ENCODE results near the gene UNC13D. TPM values are rescaled to one million over a fixed set of nuclear protein-coding genes. Genes with fewer than 3 reads are reported as not detected.

Gene UNC13D
- total RNA-seq, 2 experiments from 2014 or later: 8.0 to 17.8 TPM

DNA sequence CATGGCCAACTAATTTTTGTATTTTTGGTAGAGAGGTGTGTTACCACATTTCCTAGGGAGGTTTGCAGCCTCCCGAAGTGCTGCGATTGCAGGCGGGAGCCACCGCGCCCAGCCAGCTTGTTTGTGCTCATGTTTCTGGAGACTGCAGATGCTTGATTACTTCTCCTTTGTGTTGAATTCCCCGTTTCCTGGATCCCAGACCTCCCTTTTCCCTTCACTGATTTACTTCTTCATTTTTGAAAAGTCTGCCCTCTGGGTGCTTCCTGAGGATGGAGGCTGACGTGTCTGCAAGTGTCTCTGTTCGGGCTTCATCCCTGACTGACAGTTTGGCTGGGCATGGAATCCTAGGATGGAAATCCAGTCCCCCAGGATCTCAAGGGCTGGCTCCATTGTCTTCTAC is 41.2 kb upstream of the UNC13D start:
- Histone ChIP-seq H2AFZ (ENCODE audit: low read length) (no peak overlapping the region), H3K27ac (ENCODE audit: low read depth, low read length, poor library complexity, severe bottlenecking) (no peak overlapping the region), H3K4me3 (ENCODE audit: low read depth, low read length, poor library complexity, severe bottlenecking) (no peak overlapping the region), H3K4me1 (ENCODE audit: insufficient read depth, low read length, poor library complexity, severe bottlenecking) (no peaks in the 10 kb centered on the region), H4K20me1 (ENCODE audit: insufficient read depth, low read length) (no peaks in the 10 kb centered on the region), H3K9me3 (ENCODE audit: low read length) (no peaks in the 10 kb centered on the region), H3K4me2 (ENCODE audit: low read length) (no peak overlapping the region), H3K36me3 (ENCODE audit: insufficient read depth, low read length) (peaks cover 18% of the 10 kb centered on the region), H3K79me2 (ENCODE audit: insufficient read depth, low read depth, low read length) (no peaks in the 10 kb centered on the region), H3K9me2 (ENCODE audit: insufficient read depth, low read length) (no peaks in the 10 kb centered on the region)
- ChIA-PET CTCF (ENCODE audit: unreplicated experiment) (no interaction called here), POLR2A (interaction anchor here (0.6 to 1.1 kb wide), 2 partner anchors 12 to 19 kb away, joined by 3 read pairs; partner anchors contain the start of gene MRPL38)
- no peak for TF ChIP-seq CTCF (conservative IDR thresholded peaks at IDR 0.05; ENCODE audit: low read length)
- no peak for TF ChIP-seq EZH2phosphoT487 (IDR thresholded peaks at IDR 0.05; ENCODE audit: borderline replicate concordance, low read depth, low read length)
- DNase-seq (ENCODE audit: low spot score): no peak
- intact Hi-C loops (cut with micrococcal nuclease; ENCODE audit: unreplicated experiment): no loop called here
- BruUV-seq (replicated peaks): no TSS peak

DNA sequence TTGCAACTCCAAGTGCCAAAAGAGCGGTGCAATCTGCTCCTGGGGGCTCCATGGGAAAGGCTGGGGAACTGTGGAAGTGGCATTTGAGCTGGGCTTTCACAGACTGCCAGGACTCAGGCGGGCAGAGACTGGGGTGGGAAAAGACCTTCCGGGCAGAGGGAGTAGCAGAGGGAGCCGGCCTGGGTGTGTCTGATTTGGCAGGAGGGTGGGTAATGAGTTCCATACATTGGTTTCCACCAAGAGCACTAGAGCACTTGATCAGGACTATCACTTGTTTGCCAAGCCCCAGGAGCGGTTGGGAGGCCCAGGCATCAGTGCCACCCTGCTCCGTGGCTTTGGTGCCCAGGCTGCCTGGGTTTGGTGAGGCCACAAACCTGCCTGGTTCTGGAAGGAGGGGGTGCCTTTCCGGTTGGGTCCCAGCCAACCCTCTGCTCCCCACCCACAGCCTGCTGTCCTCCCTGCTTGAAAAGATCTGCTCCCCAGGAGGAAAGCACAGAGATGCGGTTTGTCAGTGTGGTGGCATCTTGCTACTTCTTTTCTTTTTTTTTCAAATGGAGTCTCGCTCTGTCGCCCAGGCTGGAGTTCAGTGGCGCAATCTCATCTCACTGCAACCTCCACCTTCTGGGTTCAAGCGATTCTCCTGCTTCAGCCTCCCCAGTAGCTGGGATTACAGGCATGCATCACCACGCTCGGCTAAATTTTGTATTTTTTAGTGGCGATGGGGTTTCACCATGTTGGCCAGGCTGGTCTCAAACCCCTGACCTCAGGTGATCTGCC is 37.7 kb upstream of the UNC13D start:
- Histone ChIP-seq H3K9me3 (ENCODE audit: low read length) (no peaks in the 10 kb centered on the region), H3K36me3 (ENCODE audit: insufficient read depth, low read length) (no peaks in the 10 kb centered on the region), H3K4me3 (ENCODE audit: low read depth, low read length, poor library complexity, severe bottlenecking) (no peak overlapping the region), H3K4me2 (ENCODE audit: low read length) (no peak overlapping the region), H3K9me2 (ENCODE audit: insufficient read depth, low read length) (no peaks in the 10 kb centered on the region), H4K20me1 (ENCODE audit: insufficient read depth, low read length) (no peaks in the 10 kb centered on the region), H3K79me2 (ENCODE audit: insufficient read depth, low read depth, low read length) (no peaks in the 10 kb centered on the region), H3K27ac (ENCODE audit: low read depth, low read length, poor library complexity, severe bottlenecking) (no peak overlapping the region), H3K4me1 (ENCODE audit: insufficient read depth, low read length, poor library complexity, severe bottlenecking) (peaks cover 12% of the 10 kb centered on the region), H2AFZ (ENCODE audit: low read length) (no peak overlapping the region)
- TF ChIP-seq CTCF (conservative IDR thresholded peaks at IDR 0.05; ENCODE audit: low read length): no peak
- TF ChIP-seq EZH2phosphoT487 (IDR thresholded peaks at IDR 0.05; ENCODE audit: borderline replicate concordance, low read depth, low read length): no peak
- DNase-seq (ENCODE audit: low spot score): no peak
- ChIA-PET CTCF (ENCODE audit: unreplicated experiment) (no interaction called here), POLR2A (interaction anchor here (0.6 to 0.7 kb wide), 3 partner anchors 43 to 84 kb away, joined by 3 to 6 read pairs (median 3); no protein-coding TSS in a partner anchor)
- intact Hi-C loops (cut with micrococcal nuclease; ENCODE audit: unreplicated experiment): no loop called here
- BruUV-seq (replicated peaks): no TSS peak

DNA sequence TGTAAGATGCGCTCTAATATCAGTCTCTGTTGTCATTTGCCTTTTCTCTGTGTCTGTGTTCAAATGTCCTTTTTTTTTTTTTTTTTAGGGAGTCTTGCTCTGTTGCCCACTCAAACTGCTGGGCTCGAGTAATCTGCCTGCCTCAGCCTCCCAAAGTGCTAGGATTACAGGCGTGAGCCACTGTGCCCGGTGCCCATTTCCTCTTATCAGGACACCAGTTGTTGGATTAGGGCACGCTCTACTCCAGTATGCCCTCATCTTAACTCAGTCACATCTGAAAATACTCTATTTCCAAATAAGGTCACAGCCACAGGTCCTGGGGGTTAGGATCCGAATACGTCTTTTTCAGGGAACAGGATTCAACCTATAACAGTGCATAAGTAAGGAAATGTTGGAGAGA is 36.1 kb upstream of the UNC13D start:
- TF ChIP-seq CTCF (conservative IDR thresholded peaks at IDR 0.05; ENCODE audit: low read length) (no peak), EZH2phosphoT487 (IDR thresholded peaks at IDR 0.05; ENCODE audit: borderline replicate concordance, low read depth, low read length) (no peak)
- peaks cover 28% of the 10 kb centered on the region for H3K4me1 ChIP-seq (ENCODE audit: insufficient read depth, low read length, poor library complexity, severe bottlenecking)
- H3K9me2 ChIP-seq (ENCODE audit: insufficient read depth, low read length): no peaks in the 10 kb centered on the region
- no peaks in the 10 kb centered on the region for H3K79me2 ChIP-seq (ENCODE audit: insufficient read depth, low read depth, low read length)
- DNase-seq (ENCODE audit: low spot score): no peak
- ChIA-PET CTCF (ENCODE audit: unreplicated experiment) (no interaction called here), POLR2A (interaction anchor here (0.7 kb wide), 1 partner anchor 124 kb away, joined by 3 read pairs; no protein-coding TSS in a partner anchor)
- H3K9me3 ChIP-seq (ENCODE audit: low read length): no peaks in the 10 kb centered on the region
- BruUV-seq (replicated peaks): no TSS peak
- H3K4me2 ChIP-seq (ENCODE audit: low read length): no peak overlapping the region
- H3K36me3 ChIP-seq (ENCODE audit: insufficient read depth, low read length): no peaks in the 10 kb centered on the region
- H4K20me1 ChIP-seq (ENCODE audit: insufficient read depth, low read length): no peaks in the 10 kb centered on the region
- intact Hi-C loops (cut with micrococcal nuclease; ENCODE audit: unreplicated experiment): no loop called here
- H3K27ac ChIP-seq (ENCODE audit: low read depth, low read length, poor library complexity, severe bottlenecking): no peak overlapping the region
- H3K4me3 ChIP-seq (ENCODE audit: low read depth, low read length, poor library complexity, severe bottlenecking): no peak overlapping the region
- no peak overlapping the region for H2AFZ ChIP-seq (ENCODE audit: low read length)

Measured in OCI-LY7 (cell line).